GM21717 (cell line): ENCODE measurements around the gene PLP1.
"Not testable (repeated sequence)": the region's sequence is repeated elsewhere in the genome, so short reads cannot be mapped to it uniquely, and the experiment has no call there.

Experiments used
- ATAC-seq: cut with Tn5 transposase; IDR thresholded peaks from one replicate; pipeline ENCODE4 v1.9.1; 2021; ENCODE audit warnings: mild to moderate bottlenecking, moderate library complexity; ENCODE audit not compliant: unreplicated experiment

PLP1 gene

DNA sequence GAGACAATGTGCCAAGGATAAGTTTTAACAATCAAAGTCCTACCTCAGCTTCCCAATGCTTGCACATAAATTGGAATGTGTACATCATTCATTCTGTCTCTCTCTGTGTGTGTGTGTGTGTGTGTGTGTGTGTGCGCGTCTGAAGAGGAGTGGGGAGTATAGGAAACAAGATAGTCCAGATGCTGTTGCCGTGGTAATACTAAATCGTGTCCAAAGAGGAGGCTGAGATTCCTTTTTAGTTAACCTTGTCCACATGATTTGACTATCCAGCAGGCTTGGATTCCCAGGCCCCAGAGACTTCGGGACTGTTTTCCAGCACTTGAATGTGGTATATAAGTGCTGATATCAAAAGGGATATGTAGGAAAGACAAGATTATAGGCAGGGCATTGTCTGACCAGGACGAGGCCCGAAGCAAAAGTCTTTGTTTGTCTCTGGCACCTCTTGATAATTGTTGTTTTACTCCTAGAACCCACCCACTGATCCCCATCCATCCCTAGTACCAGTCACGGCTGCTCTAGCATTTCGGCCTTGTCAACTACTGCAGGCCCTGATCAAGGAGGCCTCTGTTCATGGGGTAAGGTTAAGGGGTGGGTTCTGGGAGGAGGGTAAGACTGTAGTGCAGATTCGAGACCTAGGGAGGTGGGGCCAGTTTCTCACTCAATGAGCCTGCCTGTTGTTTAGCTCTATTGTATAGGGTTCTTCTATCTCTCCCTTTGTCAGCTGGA lies 3.9 kb downstream of the PLP1 start:
- ATAC-seq, result no peak

DNA sequence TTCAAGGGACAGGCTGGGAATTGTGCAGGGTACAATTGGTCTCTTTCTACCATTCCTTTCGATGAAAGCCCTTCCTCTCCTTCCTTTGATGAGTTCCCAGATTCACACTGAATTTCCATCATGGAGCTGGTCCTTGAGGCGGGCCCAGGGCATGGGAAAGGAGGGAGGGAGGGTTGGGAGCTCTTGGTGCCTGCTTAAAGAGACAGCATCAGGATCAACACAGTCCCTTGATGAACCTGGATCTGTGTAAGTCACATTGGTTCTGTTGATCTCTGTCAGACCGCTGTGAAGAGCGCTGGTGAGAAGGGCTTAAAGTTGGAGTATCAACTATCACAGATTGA lies 4.4 kb downstream of the PLP1 start:
- ATAC-seq, result no peak

DNA sequence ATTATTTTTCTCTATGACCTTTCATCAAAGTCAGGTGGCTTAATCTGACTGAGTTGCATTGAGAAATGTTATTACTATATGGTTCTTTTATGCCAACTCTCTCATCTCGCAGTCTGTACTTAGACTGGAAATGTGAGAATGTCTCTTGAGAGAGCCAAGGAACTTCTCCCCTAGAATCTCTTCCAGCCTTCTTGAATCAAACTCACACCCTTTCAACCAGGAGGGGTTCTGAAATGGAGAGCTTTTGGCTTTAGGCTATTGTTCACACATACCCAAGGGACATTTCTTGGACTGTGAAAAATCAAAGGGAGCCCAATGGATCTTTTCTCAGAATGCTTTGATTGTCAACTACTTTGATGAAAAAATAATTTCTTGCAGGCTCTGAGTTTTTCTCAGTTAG lies 5.1 kb downstream of the PLP1 start:
- no peak for ATAC-seq

DNA sequence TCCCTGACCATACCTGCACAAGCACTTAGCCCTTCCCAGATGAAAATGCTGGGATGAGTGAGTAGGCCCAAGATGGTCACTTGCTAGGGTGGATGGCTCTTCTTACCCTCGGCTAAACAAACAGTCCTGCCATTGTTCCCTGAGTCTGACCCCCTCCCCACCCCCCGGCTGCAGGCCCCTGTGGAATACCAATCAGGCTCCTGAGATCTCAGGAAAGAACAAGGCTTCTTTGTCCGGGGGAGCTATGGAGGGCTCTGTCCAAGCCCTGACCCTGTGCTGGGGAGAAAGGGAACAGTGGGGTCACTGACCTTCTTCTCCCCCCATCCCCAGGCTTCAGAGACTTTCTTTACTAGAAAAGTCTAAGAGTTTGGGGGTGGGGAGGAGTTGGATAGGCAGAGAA lies 6.0 kb downstream of the PLP1 start:
- ATAC-seq, result no peak

DNA sequence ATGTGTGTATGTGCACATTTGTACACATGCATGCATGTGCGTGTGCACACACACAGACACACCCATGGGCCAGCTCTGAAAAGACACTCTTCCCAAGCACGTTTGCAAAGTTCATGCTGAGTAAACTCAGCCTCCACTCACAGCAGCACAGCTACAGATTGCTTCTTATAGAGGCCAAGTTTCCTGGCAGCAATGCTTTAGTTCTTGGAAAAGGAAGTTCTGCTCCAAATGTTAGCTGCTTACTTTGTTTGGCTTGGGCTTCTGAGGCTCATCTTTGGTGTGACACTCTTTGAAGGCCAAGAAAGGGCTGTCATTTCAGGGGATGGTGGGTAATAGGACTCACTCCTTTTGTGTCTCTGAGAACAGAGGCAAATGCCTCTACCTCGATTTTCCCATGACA lies 6.6 kb downstream of the PLP1 start:
- no peak for ATAC-seq

DNA sequence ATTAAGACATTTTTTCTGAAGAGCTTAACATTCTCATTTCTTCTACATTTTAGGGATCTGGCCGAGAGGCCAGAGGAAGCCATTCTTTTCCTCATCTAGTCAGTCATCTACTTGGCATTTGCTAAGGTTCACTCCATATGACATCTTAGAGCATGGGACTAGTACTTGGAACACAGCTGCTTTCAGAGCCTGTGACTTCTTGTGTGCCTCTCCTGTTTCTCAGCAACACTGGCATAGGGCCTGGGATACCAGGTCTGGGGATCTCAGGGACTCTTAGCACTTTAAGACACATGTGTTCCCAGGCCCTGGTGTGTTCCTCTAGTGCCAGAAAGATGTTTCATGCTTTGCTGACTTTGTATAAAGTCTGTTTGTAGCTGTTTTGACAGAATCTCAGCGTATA lies 7.3 kb downstream of the PLP1 start:
- no peak for ATAC-seq

DNA sequence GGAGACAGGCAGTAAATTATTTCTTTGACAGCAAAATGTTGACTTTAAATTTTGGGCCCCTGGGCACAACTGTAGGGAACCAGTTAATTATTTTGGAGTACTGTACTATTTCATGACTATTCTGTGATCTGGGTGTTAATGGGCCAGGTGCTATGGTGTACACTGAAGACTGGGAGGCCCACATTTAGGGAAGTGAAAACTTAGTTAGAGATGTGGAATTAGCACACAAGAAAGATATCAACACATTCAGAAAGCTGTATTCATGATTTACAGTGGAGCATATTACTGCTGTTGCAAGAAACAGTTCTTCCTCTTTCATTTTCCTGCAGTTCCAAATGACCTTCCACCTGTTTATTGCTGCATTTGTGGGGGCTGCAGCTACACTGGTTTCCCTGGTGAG lies 12.4 kb downstream of the PLP1 start:
- peak; percentile 77 for ATAC-seq

DNA sequence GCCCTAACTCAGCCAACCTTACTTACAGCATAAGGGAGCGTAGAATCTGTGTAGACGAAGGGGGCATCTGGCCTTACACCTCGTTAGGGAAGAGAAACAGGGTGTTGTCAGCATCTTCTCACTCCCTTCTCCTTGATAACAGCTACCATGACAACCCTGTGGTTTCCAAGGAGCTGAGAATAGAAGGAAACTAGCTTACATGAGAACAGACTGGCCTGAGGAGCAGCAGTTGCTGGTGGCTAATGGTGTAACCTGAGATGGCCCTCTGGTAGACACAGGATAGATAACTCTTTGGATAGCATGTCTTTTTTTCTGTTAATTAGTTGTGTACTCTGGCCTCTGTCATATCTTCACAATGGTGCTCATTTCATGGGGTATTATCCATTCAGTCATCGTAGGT lies 14.6 kb downstream of the PLP1 start:
- ATAC-seq, result no peak

DNA sequence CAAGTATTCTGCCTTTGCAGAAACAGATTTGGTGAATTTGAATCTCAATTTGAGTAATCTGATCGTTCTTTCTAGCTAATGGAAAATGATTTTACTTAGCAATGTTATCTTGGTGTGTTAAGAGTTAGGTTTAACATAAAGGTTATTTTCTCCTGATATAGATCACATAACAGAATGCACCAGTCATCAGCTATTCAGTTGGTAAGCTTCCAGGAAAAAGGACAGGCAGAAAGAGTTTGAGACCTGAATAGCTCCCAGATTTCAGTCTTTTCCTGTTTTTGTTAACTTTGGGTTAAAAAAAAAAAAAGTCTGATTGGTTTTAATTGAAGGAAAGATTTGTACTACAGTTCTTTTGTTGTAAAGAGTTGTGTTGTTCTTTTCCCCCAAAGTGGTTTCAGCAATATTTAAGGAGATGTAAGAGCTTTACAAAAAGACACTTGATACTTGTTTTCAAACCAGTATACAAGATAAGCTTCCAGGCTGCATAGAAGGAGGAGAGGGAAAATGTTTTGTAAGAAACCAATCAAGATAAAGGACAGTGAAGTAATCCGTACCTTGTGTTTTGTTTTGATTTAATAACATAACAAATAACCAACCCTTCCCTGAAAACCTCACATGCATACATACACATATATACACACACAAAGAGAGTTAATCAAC lies 15.3 kb downstream of the PLP1 start:
- ATAC-seq, result no peak

DNA sequence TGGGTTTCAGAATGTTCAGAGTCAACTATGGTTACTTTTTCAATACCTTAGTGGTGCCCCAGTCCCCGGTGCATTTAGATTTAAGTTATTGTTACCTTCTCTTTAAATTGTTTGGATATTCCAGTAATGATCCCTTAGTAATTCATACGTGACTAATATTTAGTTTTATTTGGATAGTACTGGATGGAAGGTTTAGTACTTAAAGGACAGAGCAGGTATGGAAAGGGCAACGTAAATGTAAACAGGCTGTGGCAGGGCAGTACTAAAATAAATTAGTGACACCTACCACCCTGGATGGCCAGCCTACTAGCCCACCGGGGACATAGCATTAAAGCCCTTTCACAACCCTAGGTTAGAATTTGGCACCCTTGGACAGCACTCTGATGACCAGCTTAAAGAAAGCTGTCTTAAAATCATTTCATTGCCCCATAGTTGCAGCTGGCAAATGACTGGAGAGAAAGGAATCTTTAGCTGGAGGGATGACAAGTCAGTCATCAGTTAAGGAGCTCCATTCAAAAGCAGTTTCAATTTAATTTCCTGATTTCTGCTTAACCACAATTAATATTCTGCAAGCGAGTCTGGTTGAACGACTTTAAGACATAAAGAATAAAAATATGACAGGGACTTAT lies 16.4 kb downstream of the PLP1 start:
- ATAC-seq, result no peak

DNA sequence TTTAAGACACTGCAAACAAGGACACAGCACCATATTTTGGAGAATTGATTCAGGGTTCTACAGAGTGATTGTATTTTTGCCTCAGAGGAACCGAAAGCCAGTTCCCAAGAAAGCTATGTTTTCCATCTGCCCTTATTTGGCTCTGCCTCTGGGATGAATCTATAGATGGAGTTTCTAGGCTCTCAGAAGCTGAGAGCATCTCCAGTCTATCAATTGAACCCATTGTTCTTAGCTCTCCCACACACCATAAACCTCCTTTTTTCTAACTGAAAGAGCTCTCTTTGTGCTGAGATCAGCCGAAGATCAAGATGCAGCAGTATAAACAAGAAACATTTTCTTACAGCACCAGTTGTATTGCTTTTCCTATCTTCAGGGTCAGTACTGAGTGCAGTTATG lies 16.9 kb downstream of the PLP1 start:
- ATAC-seq, result no peak

DNA sequence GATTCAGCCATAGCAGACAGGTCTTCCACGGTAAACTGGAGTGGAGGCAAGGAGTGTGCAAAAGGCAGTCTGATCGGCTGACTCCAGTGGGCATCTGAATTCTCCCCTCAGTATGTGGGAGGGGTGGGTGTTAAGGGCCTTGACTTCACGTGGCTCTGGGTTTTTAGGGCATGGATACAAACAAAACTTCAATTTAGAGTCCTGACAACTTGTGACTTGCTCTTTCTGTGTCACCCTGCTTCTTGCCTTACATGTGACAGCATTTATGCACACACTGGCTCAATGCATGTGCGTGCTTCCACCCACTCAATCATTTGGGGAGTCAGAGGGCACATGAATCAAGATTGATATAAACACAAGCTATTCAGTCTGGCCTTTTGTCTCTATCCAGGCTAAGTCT lies 17.5 kb downstream of the PLP1 start:
- no peak for ATAC-seq

DNA sequence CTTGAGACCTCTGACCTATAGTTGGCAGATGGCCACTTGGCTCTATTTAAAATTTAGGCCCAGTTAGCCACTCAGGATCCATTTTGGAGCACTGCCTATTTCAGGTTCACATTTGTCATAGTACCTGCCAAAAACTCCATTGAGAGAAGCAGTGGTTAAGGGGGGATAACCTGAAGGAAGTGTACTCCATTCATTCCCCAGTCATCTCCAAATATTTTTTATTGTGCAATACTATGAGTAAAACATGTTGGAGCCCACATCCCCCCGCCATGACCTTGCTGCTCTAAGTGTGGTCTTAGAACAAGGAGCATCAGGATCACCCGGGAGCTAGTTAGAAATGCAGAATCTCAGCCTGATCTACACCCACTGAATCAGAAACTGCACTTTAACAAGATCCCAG lies 21.1 kb downstream of the PLP1 start:
- ATAC-seq, result no peak

DNA sequence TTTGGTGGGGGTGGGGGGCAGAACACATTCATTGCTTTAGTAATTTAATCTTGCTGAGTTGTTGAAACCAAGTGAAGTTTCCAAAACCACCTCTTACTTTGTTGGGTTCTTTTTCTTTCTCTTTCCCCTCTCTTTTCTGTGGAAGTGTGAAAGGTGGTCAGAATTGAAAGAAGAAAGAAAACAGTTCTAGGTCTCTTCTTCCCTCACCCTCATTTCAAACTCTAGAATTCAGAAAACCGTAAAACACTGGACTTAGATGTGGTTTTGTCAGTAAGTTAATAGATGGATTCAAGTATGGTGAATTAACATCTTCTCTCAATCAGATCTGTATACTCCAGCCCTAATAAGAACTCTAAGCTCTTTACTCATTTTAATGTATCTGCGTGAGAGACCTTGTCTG lies 23.7 kb downstream of the PLP1 start:
- ATAC-seq, result no peak

DNA sequence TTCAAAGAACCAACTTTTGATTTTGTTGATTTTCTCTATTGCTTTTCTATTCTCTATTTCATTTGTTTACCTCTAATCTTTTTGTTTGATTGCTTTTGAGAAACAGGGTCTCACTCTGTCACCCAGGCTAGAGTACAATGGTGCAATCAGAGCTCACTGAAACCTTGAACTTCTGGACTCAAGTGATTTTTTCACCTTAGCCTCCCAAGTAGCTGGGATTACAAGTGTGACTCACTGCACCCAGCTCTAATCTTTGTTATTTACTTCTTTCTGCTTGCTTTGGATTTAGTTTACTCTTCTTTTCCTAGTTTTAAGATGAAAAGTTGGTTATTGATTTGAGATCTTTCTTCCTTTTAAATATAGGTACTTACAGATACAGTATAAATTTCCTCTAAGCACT lies 29.2 kb downstream of the PLP1 start:
- no peak for ATAC-seq

DNA sequence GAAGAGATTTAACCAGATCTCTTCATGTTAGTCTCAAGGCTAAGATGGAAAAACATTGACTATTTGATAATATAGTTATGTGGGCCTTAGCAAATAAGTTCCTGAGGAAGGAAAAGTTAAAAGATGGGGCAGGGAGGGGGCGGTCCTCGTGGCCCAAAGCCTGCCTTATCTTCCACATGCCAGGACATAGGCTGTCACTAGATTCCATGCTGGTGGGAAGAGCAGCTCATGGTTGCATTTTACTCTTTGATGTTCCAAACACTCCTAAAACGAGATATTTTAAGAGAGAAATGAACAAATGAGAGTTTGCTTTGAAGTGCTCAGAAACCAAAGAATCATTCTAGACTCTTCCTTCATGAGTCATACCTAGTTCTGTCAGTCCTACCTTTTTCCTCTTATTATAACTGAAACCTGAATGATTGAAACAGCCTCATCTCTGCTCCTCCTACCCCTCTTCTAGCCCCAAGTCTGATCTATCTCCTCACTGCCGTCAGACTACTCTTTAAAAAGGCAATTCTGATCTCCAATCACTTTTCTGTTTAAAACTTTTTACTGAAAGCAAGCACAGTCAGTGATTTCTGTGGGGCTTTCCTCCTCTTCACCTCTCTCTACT lies 30.3 kb downstream of the PLP1 start:
- no peak for ATAC-seq

DNA sequence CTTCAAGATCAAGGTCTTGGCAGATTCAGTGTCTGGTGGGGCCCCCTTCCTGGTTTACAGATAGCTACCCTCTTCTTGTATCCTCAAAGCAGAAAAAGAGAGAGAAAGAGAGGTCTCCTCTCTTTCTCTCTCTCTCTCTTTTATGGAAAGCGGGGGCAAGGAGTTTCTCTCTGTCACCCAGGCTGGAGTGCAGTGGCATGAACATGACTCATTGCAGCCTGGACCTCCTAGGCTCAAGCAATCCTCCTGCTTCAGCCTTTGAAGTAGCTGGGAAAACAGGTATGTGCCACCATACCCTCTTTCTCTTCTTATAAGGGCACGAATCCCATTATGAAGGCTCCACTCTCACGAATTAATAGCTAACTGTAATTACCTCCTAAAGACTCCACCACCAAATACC lies 35.2 kb downstream of the PLP1 start:
- ATAC-seq, result no peak

DNA sequence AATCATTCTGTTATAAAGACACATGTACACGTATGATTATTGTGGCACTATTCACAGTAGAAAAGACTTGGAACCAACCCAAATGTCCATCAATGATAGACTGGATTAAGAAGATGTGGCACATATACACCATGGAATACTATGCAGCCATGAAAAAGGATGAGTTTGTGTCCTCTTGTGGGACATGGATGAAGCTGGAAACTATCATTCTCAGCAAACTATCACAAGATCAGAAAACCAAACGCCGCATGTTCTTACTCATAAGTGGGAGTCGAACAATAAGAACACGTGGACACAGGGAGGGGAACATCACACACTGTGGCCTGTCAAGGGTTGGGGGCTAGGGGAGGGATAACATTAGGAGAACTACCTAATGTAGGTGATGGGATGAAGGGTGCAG lies 40.5 kb downstream of the PLP1 start:
- not testable (repeated sequence) for ATAC-seq

DNA sequence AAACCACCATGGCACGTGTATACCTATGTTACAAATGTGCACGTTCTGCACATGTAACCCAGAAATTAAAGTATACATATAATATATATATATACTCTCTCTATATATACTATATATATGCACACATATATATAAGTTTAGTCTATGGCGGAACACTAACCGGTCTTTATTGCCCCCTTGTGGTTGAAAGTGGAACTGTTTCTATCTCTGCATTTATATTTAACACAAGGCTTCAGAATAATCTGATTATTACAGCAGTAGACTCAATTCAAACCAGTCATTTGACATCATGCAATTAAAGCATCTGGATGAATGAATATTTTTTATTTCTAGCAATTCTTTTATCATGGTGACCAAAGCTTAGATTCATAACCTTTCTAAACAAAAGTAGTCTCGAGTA lies 40.9 kb downstream of the PLP1 start:
- ATAC-seq, result peak; percentile 70

DNA sequence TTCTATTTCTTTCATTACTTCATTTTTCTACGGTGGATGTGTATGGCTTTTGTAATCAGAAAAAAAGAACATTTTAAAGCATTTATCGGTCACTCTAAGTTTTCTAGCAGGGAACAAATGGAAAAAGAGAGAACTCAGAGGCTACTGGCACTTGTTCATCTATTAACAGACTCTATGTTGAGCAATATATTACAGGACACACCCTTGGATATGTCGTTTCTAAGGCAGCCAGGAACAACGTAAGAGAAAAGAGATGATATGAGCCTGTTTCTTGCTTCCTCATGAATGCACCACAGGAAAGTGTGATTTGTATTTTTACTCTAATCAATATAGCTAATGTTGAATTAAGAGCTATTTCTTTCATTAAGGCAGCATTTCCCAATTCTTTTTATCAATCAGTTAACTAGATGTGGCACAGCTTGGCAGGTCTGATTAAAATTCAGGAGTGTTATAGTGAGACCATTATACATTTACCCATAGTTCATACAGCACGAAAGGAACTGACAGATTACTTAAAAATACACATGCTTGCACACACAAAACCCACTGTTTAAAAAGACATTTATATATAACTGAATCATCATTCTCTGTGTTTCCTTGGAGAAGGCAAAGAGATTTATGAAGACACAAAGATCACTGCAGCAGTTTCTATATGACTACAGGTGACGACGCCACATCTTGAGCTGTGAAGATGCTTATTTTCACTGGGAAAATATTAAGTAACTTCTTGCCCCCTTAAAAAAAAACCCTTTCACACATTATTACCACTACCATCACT lies 42.4 kb downstream of the PLP1 start:
- no peak for ATAC-seq

DNA sequence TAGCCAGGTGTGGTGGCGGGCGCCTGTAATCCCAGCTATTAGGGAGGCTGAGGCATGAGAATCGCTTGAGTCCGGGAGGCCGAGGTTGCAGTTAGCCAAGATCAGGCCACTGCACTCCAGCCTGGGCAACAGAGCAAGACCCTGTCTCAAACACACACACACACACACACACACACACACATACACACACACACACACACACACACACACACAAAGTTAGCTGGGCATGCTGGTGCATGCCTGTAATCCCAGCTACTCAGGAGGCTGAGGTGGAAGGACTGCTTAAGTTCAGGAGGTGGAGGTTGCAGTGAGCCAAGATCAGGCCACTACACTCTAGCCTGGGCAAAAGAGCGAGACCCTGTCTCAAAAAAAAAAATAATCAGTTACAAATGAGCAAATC lies 44.2 kb downstream of the PLP1 start:
- ATAC-seq, result not testable (repeated sequence)
